ENCODE data around the gene ABCB9. TPM values are rescaled to one million over a fixed set of nuclear protein-coding genes. Genes with fewer than 3 reads are reported as not detected.
"Not testable (repeated sequence)": the region's sequence is repeated elsewhere in the genome, so short reads cannot be mapped to it uniquely, and the experiment has no call there.

Gene ABCB9
- total and polyA plus RNA-seq, 2 donors = 1.8 to 2.1 TPM

- no peaks in the 10 kb centered on the region for H3K36me3 ChIP-seq (ENCODE audit: control insufficient read depth in 2 of 2, insufficient read depth in 2 of 2, low read length in 1 of 2)
- peaks cover 1 to 2% of the 10 kb centered on the region in 2 donors for H3K9me3 ChIP-seq (ENCODE audit: control insufficient read depth in 2 of 2, insufficient read depth in 1 of 2, low read length in 1 of 2)
- H3K4me1 ChIP-seq (ENCODE audit: control insufficient read depth in 2 of 2, insufficient read depth in 2 of 2, low read length in 2 of 2) = peaks cover 15 to 49% of the 10 kb centered on the region in 2 donors
- over 99% methylated on average over 6 of the region's 6 CpGs for WGBS
- H3K4me3 ChIP-seq (ENCODE audit: low read length in 2 of 2) = no peak overlapping the region
- no peaks in the 10 kb centered on the region for H3K27me3 ChIP-seq (ENCODE audit: control insufficient read depth in 2 of 2, insufficient read depth in 1 of 2, low read length in 1 of 2)
- H3K27ac ChIP-seq (ENCODE audit: low read depth in 1 of 2, low read length in 1 of 2) = no peak overlapping the region
- DNase-seq (ENCODE audit: low read depth in 6 of 9, low spot score in 9 of 9) = no peak
Observed at GRCh38 chr12:122899887-122900286, 66.4 kb downstream of the ABCB9 start.

DNA sequence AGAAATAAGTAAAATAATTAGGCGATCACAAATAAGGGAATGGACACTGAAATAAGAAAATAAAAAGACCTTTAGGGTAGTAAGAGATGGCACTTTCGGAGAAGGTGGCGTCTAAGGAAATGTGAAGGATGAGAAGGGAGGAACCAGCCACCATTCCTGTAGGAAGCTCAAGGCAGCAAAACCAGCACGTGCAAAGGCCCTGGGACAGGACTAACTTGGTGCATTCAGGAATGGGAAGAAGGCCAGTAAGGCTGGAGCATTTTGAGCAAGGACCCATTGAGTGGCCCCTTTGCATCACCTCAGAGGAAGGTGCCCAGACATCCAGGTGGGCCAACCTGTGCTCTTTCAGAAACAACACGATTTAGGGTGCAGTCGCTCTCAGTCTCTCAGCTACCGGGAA, 69.6 kb downstream of the ABCB9 start:
- DNase-seq (ENCODE audit: low read depth in 6 of 9, low spot score in 9 of 9) = no peak
- H3K4me1 ChIP-seq (ENCODE audit: control insufficient read depth in 2 of 2, insufficient read depth in 2 of 2, low read length in 2 of 2) = peaks cover 22 to 70% of the 10 kb centered on the region in 2 donors
- no peak overlapping the region for H3K27ac ChIP-seq (ENCODE audit: low read depth in 1 of 2, low read length in 1 of 2)
- 98% methylated on average over 7 of the region's 7 CpGs for WGBS
- peaks cover 0 to 4% of the 10 kb centered on the region in 2 donors for H3K36me3 ChIP-seq (ENCODE audit: control insufficient read depth in 2 of 2, insufficient read depth in 2 of 2, low read length in 1 of 2)
- H3K27me3 ChIP-seq (ENCODE audit: control insufficient read depth in 2 of 2, insufficient read depth in 1 of 2, low read length in 1 of 2) = no peaks in the 10 kb centered on the region
- no peak overlapping the region for H3K4me3 ChIP-seq (ENCODE audit: low read length in 2 of 2)
- H3K9me3 ChIP-seq (ENCODE audit: control insufficient read depth in 2 of 2, insufficient read depth in 1 of 2, low read length in 1 of 2) = peaks cover 1 to 2% of the 10 kb centered on the region in 2 donors

DNA sequence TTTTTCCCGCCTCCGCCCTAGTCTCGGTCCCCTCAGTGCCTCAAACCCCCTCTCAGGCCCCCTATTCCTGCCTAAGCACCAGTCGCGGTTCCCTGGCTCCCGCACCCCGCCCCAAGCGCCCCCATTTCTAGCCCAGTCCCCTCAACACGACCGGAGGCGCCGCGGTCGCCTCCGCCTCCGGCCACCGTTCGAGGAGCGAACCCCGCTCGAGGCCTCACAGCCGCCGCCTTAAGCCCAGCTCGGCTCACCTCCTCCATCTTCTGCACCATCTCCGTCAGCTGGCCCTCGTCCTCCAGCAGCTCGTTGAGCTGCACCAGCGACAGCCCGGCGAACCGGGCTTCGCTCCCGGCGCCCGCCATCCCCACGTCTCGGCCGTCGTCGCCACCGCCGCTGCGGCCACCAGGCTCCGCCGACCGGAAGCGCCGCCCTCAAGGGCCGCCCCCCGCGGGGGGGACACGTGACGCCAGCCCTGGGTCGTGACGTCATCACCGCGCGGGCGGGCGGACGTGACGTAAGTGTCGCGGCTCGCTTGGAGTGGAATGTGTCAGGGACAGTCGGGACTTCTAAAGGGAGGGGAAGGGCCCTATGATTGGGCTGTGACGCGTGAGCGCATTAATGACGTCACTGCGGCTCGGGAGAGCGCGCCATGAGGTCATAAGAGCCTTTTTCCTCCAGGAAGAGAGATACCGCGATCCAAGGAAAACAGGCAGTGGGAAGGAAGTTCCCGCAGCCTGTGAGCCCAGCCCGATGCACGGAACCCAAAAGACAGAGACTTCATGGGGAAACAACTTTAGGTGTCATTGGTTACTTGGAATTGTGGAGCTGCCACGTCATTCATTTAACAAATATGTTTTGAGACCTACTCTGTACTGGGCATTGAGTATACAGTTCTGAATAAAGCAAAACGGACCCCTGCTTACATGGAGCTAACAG, 70.3 kb downstream of the ABCB9 start, which contains the start of gene VPS37B:
VPS37B (minus strand) TSS at position 421 of the 933 bp plus-strand sequence; CDS start at position 359, 62 bp downstream.
- H3K36me3 ChIP-seq (ENCODE audit: control insufficient read depth in 2 of 2, insufficient read depth in 2 of 2, low read length in 1 of 2) = peaks cover 0 to 4% of the 10 kb centered on the region in 2 donors
- H3K27me3 ChIP-seq (ENCODE audit: control insufficient read depth in 2 of 2, insufficient read depth in 1 of 2, low read length in 1 of 2) = no peaks in the 10 kb centered on the region
- WGBS = 10% methylated on average over 81 of the region's 81 CpGs
- H3K4me3 ChIP-seq (ENCODE audit: low read length in 2 of 2) = peak within 1 kb of the TSS; percentile 79 to 99
- H3K27ac ChIP-seq (ENCODE audit: low read depth in 1 of 2, low read length in 1 of 2) = peak within 1 kb of the TSS; percentile 69 to 93
- peaks cover 1 to 2% of the 10 kb centered on the region in 2 donors for H3K9me3 ChIP-seq (ENCODE audit: control insufficient read depth in 2 of 2, insufficient read depth in 1 of 2, low read length in 1 of 2)
- peaks cover 22 to 76% of the 10 kb centered on the region in 2 donors for H3K4me1 ChIP-seq (ENCODE audit: control insufficient read depth in 2 of 2, insufficient read depth in 2 of 2, low read length in 2 of 2)
- peak in 3 of 9 donors; percentile 81 to 88 (median 84) for DNase-seq (ENCODE audit: low read depth in 6 of 9, low spot score in 9 of 9)

DNA sequence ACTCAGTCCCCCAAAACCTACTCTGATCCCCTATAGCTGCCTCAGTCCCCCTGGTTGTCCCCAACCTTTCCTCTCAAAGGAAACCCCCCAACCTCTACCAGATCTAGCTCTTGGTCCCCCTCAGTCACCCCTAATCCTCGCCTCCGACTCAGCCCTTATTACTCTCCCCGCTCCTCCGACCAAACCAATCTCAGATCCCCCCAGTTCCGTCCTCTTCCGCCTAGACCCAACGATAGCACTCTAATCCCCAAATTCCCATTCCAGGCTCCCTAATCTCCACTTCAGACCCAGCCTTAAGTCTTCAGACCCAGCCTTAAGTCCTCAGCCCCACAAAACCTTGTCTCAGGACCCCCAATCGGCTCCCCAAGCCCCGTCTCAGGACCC, 71.0 kb downstream of the ABCB9 start:
- Histone ChIP-seq H3K27me3 (ENCODE audit: control insufficient read depth in 2 of 2, insufficient read depth in 1 of 2, low read length in 1 of 2) (no peaks in the 10 kb centered on the region), H3K4me3 (ENCODE audit: low read length in 2 of 2) (peak overlapping the region; percentile 79 to 99), H3K36me3 (ENCODE audit: control insufficient read depth in 2 of 2, insufficient read depth in 2 of 2, low read length in 1 of 2) (peaks cover 0 to 4% of the 10 kb centered on the region in 2 donors), H3K9me3 (ENCODE audit: control insufficient read depth in 2 of 2, insufficient read depth in 1 of 2, low read length in 1 of 2) (peaks cover 1 to 2% of the 10 kb centered on the region in 2 donors), H3K4me1 (ENCODE audit: control insufficient read depth in 2 of 2, insufficient read depth in 2 of 2, low read length in 2 of 2) (peaks cover 27 to 83% of the 10 kb centered on the region in 2 donors), H3K27ac (ENCODE audit: low read depth in 1 of 2, low read length in 1 of 2) (peak overlapping the region; percentile 69 to 93)
- 2% methylated on average over 9 of the region's 9 CpGs for WGBS
- peak in 1 of 9 donors; percentile 45 for DNase-seq (ENCODE audit: low read depth in 6 of 9, low spot score in 9 of 9)

DNA sequence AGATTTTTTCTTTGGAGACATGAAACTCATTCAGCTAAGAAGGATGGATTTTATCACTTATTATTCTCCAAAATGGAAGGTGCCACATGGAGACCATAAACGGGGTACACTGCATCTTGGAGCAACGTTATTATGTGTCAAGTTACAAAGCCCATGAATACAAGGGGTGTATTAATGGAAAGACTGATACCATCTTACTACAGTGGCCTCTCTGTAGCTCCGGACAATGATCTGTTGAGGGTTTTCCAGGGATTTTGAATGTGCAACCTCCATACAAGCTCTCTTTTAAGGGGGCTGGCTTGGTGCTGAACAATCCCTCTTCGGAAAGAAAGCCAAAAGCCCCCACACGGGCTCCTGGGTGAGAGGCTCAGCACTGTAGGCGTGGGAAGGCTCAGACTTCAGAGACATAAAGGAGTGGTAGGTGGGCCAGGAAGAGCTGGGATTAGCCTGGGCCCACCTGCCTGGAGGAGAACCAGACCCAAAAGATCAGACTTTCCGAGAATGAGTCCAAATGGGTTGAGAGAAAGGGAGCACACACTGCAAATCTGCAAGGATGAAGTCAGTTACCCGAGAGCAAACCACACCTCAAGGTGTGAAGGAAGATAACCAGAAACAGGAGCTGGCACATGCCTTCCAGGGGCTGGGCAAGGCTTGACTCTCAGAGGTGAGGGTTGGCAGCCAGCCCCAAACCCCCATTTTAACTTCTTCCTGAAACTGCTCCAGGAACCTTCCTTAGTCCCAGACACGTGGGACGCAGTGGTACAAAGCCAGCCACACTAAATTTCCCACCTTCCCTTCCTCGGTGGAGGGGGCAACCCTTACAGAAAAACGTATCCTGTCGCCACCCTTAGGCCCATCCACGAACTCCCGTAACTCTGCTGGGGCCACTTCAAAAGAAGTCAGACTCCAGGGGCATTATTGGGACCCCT, 71.8 kb downstream of the ABCB9 start:
- Histone ChIP-seq H3K4me1 (ENCODE audit: control insufficient read depth in 2 of 2, insufficient read depth in 2 of 2, low read length in 2 of 2) (peaks cover 33 to 84% of the 10 kb centered on the region in 2 donors), H3K27me3 (ENCODE audit: control insufficient read depth in 2 of 2, insufficient read depth in 1 of 2, low read length in 1 of 2) (no peaks in the 10 kb centered on the region), H3K36me3 (ENCODE audit: control insufficient read depth in 2 of 2, insufficient read depth in 2 of 2, low read length in 1 of 2) (peaks cover 0 to 4% of the 10 kb centered on the region in 2 donors), H3K4me3 (ENCODE audit: low read length in 2 of 2) (peak overlapping the region; percentile 79 to 99), H3K9me3 (ENCODE audit: control insufficient read depth in 2 of 2, insufficient read depth in 1 of 2, low read length in 1 of 2) (peaks cover 1 to 2% of the 10 kb centered on the region in 2 donors), H3K27ac (ENCODE audit: low read depth in 1 of 2, low read length in 1 of 2) (peak overlapping the region; percentile 69 to 93)
- WGBS = 33% methylated on average over 15 of the region's 15 CpGs
- DNase-seq (ENCODE audit: low read depth in 6 of 9, low spot score in 9 of 9) = peak in 1 of 9 donors; percentile 52

DNA sequence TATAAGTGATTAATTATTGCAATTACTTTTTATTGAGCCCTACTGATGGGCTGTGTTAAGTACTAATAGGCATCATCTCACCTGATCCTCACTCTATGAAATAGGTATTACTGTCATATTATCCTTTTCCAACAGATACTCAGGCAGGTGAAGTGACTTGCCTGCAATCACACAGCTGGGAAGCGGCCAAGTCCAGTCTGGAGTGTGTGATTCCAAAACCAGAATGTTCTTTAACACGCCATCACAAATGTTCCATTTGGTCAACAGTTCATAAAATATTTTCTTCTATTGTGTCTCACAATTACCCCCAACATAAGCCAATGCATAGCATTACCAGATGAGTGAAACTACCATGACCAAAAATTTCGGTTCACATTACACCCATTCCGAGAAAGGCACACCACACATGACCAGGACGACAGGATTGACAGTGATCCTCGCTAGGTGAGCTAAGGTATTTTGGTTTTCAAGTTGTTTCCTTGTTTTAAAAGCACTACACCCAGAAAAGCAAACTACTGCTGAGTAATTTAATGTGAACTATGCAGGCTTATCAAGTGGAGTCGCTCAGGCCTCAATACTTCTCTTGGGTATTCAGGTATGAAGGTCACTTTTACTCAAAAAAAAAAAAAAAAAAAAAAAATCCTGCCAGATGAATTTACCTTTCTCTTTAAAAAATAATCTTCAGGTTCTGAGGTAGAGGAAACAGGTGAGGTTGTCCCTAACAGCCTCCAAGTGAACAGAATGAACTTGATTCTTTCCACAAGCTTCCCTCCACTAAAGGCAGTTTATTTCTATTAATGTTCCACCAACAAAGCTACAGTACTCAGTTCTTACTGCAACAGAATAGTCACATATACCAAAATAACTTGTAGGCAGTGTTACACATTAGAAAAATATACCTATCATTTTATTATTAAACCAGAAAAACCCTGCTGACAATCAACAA, 72.8 kb downstream of the ABCB9 start:
- DNase-seq (ENCODE audit: low read depth in 6 of 9, low spot score in 9 of 9) = no peak
- peaks cover 34 to 85% of the 10 kb centered on the region in 2 donors for H3K4me1 ChIP-seq (ENCODE audit: control insufficient read depth in 2 of 2, insufficient read depth in 2 of 2, low read length in 2 of 2)
- 92% methylated on average over 7 of the region's 7 CpGs for WGBS

DNA sequence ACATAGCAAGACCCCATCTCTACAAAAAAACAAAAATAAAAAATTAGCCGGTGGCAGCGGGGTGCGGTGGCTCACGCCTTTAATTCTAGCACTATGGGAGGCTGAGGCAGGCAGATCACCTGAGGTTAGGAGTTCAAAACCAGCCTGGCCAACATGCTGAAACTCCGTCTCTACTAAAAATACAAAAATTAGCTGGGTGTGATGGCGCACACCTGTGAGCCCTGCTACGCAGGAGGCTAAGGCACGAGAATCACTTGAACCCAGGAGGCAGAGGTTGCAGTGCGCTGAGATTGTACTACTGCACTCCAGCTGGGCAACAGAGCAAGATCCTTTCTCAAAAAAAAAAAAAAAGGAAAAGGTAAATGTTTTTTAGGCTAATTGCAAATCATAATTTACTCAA, 73.5 kb downstream of the ABCB9 start:
- H3K9me3 ChIP-seq (ENCODE audit: control insufficient read depth in 2 of 2, insufficient read depth in 1 of 2, low read length in 1 of 2); H3K27me3 ChIP-seq (ENCODE audit: control insufficient read depth in 2 of 2, insufficient read depth in 1 of 2, low read length in 1 of 2); H3K36me3 ChIP-seq (ENCODE audit: control insufficient read depth in 2 of 2, insufficient read depth in 2 of 2, low read length in 1 of 2); H3K4me3 ChIP-seq (ENCODE audit: low read length in 2 of 2); DNase-seq (ENCODE audit: low read depth in 6 of 9, low spot score in 9 of 9): not testable (repeated sequence)
- peak overlapping the region in 1 of 2 donors; percentile 27 for H3K27ac ChIP-seq (ENCODE audit: low read depth in 1 of 2, low read length in 1 of 2)
- H3K4me1 ChIP-seq (ENCODE audit: control insufficient read depth in 2 of 2, insufficient read depth in 2 of 2, low read length in 2 of 2) = peaks cover 36 to 83% of the 10 kb centered on the region in 2 donors
- WGBS = 97% methylated on average over 9 of the region's 9 CpGs

More for the DNA sequence above, 72.8 kb downstream of the ABCB9 start:
- Histone ChIP-seq H3K9me3 (ENCODE audit: control insufficient read depth in 2 of 2, insufficient read depth in 1 of 2, low read length in 1 of 2) (peaks cover 1 to 2% of the 10 kb centered on the region in 2 donors), H3K36me3 (ENCODE audit: control insufficient read depth in 2 of 2, insufficient read depth in 2 of 2, low read length in 1 of 2) (peaks cover 0 to 4% of the 10 kb centered on the region in 2 donors), H3K27me3 (ENCODE audit: control insufficient read depth in 2 of 2, insufficient read depth in 1 of 2, low read length in 1 of 2) (no peaks in the 10 kb centered on the region), H3K27ac (ENCODE audit: low read depth in 1 of 2, low read length in 1 of 2) (peak overlapping the region in 1 of 2 donors; percentile 38), H3K4me3 (ENCODE audit: low read length in 2 of 2) (no peak overlapping the region)

All from thymus (tissue), 11 donors.